Mucosa of gallbladder (tissue), 1 donor: ENCODE data around the gene STRADB. TPM values are rescaled to one million over a fixed set of nuclear protein-coding genes. Genes with fewer than 3 reads are reported as not detected.
"Not testable (repeated sequence)": the region's sequence is repeated elsewhere in the genome, so short reads cannot be mapped to it uniquely, and the experiment has no call there.

Source experiments
- DNase-seq: peaks from one replicate; pipeline ENCODE4 v3.0.0-alpha.2; 2020; ENCODE audit warnings: low spot score
- total RNA-seq: library from RNA; stranded (reverse); gene quantifications from one replicate; pipeline ENCODE4 v1.2.1, GENCODE V29; 2021
- donor health status: DM: no; HTN: no; CAD: no.

STRADB gene
- total RNA-seq, 1 donor from 2014 or later = 52.2 TPM

GRCh38 chr2:201430322-201430721 lies 21.2 kb upstream of the STRADB start:
- DNase-seq = not testable (repeated sequence)

GRCh38 chr2:201430839-201431238 lies 20.7 kb upstream of the STRADB start:
- DNase-seq = no peak

DNA sequence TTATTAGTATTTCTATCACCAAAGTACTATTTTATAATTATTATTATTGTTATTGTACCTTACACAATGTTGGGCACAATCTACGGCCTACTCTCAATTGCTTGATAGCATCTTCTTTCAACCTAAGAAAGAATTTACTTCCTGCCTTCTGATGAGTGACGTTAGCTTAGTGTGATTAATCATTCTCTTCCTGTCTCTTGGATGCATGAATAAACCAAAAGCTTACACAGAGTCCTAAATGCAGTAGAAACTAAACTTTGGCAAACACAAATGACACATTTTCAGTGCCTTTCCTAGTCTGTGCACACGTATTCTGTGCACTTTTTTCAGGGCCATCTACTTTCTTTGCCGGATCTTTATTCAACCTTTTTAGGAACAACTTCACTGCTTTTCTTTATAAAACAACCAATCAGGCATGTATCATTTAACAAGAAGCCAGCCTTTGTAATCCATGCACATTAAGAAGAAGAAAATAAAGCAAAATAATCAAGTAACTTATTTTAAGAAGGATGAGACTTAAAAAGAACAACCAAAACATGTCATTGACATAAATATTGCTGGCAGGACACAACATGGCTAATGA lies 19.4 kb upstream of the STRADB start:
- DNase-seq = no peak

DNA sequence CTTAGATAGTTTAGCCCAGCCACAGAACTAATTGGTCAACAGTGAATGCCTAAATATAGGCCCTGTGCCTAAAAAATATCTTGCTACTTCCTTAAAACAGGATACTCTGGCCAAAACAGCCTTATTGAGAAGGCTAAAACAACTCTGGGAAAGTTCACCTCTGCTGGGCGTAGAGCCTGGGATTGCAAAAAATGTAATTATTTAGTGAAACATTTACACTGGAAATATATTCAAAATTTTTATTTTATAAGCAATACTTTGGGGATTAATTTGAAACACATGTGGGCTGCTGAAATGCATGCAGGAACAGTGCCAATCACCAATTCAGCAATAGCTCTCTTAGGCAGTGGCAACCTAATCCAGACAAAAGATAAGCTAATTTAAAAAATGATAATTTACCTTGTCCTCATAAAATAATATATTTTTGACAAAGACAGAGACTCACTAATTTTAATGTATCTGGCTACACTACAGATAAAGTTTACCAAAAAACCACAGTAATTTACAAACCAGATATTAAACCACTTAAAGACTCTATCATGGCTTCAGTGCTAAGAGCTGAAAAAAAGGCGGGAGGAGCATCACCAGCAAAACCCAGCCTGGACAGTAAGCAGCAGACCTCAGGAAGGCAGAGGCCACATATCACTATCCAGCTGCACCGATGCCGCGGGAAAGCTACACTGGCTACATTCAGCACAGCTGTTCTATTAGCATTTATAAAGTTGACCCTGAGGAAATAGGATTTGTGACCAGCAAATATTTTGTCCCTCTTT lies 18.7 kb upstream of the STRADB start:
- DNase-seq = no peak

- no peak for DNase-seq
These were observed 18.0 kb upstream of the STRADB start for GRCh38 chr2:201433394-201433995.

DNA sequence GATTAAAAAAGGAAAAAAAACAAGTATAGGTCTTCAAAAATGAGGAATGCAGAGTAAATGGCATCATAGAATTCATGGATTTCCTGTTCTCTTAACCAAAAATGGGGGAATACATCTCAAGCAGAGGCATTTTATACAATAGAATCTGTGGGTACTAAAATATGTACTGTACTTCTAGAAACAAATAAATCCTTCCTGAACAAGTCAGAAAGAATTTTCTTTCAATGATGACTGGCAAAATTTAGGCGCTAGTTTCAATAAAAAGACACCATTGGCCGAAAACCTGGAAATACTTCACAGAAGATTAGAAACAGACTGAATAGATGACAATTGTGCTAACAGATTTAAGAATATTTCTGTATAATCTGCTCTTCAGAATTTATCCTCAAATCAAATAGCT lies 15.4 kb upstream of the STRADB start:
- no peak for DNase-seq

GRCh38 chr2:201439336-201439922 lies 12.1 kb upstream of the STRADB start:
- DNase-seq = not testable (repeated sequence)

DNA sequence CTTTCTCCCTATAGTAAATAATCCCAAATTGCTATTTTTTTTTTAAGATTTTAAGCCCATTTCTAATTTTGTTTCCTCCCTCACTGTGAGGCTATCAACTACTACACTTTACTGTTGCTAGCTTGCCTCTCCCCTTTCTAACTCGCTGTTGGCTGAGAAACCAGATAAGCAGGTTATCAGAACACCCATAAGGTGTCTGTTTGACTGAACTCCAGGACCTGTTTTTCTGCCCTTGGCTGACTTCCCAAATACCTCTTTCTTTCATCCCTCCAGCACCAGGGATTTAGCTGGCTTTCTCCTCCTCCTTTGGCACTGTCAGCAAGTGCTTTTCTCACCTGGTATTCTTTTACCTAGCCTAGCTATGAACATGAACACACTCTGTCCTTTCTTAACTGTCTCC lies 11.4 kb upstream of the STRADB start:
- DNase-seq = peak; percentile 67

DNA sequence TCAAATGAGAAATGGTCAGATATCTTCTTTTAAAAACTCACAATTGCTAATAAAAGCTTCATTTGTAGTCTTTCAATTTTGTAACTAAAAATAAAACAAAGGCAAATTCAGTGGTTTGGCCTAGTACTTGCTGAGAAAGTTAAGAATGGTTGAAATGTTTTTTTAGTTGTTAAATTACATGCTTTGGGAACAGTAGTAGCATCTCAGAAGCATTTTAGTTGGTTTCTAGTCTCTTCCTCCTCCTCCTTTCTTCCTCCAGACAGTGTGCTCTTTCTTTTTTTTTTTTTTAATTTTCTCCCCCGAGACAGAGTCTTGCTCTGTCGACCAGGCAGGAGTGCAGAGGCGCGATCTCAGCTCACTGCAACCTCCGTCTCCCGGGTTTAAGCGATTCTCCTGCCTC lies 10.1 kb upstream of the STRADB start:
- DNase-seq = no peak

GRCh38 chr2:201444746-201445465 lies 6.6 kb upstream of the STRADB start:
- DNase-seq = no peak

- no peak for DNase-seq
These were observed 4.5 kb upstream of the STRADB start for GRCh38 chr2:201447086-201447485.

DNA sequence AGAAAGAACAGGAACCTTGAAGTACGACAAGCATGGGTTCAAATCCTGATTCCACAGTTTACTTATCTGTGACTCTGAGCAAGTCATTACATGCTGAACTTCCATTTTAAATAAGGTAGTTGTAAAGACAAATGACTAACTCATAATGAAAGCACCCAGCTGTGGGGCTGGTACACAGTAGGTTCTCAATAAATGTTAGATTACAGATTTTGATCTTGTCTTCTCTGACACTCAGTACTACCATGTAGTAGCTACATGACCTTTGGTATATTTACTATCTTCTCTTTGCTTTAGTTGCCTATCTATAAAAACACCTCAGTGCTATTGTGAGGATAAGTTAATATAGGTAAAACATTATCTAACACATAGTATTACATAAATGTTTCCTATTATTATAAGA lies 3.5 kb upstream of the STRADB start:
- DNase-seq = no peak

DNA sequence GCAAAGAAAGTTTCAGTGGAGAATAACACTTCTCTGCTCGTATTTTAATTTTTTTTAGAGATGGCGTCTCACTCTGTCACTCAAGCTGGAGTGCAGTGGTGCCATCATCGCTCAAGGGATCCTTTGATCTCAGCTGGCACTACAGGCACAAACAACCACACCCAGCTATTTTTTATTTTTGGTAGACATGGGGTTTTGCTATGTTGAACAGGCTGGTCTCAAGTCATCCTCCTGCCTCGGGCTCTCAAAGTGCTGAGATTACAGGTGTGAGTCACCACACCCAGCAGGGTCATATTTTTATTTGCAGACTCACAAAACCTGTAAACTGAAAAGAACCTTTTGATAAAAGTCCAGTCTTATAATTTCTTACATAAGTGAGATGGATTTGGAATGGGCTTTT lies 2.8 kb upstream of the STRADB start:
- no peak for DNase-seq

- DNase-seq = no peak
These were observed 617 bp upstream of the STRADB start for GRCh38 chr2:201450954-201451291.

- DNase-seq = no peak
These were observed 750 bp downstream of the STRADB start for GRCh38 chr2:201452058-201452921.

- DNase-seq = no peak
These were observed 1.5 kb downstream of the STRADB start for GRCh38 chr2:201452922-201453643.

DNA sequence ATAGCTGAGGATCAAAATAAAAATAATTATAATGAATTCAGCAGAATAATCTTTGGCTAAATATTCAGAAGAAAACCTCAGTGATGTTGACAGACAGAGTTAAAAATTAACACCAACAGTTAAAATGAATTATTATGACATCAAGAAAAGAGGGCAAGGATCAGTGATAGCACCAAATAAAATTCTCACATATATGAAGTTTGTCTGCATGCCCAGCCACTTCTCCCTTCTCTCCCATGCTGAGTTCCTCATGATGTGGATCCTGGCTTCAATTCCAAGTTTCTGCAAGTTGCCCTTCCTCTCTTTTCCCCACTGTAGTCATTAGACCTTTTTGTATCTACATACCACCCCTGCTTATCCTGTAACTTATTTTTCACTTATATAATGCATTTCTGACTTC lies 6.8 kb downstream of the STRADB start:
- DNase-seq = no peak

DNA sequence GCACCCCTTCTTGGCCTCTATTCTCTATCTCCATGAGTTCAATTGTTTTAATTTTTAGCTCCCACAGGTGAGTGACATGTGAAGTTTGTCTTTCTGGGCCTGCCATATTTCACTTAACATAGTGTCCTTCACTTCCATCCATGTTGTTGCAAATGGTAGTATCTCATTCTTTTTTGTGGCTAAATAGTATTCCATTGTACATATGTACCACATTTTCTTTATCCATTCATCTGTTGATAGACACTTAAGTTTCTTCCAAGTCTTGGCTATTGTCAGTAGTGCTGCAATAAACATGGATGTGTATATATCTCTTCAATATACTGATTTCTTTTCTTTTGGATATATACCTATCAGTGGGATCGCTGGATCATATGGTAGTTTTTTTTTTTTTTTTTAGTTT lies 9.0 kb downstream of the STRADB start:
- DNase-seq = no peak

DNA sequence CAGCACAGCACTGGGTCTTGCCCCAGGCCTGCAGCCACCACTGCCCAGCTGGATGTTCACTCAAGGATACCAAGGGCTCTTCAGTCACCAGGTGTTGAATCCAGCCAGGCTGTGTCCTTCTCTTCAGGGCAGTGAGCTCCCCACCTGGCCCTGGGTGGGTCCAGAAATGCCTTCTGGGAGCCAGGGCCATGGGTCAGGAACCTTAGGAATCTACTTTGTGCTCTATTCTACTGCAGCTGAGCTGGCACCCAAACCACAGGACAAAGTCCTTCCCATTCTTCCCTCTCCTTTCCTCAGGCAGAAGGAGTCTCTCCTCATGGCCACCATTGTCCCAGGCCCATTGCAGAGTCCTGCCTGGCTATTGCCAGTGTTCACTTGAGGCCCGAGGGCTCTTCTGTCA lies 13.0 kb downstream of the STRADB start:
- DNase-seq = no peak

DNA sequence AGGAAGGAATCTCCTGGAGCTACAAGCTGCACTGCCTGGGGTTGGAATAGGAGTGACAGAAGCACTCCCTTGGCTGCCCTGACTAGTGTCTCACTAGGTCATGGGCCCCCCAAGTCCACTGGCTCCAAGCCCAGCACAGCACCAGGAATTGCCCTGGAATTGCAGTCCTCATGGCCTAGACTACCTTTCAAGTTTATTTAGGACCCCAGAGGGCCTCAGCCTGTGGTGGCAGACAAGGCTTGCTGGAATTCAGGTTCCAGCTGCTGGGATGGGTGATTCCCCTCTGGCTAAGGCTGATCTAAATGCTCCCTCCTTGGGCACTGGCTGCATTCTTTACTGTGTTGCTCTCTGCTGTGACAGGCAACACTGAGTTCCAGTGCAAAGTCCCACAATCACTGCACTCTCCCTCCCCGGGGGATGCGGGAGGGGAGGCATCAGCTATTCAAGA lies 14.0 kb downstream of the STRADB start:
- no peak for DNase-seq
